Measurements from ENCODE around the gene HS3ST6.
A peak's percentile ranks its signal among the peaks of the same experiment; 100 is the strongest.
"Not testable (repeated sequence)": the region's sequence is repeated elsewhere in the genome, so short reads cannot be mapped to it uniquely, and the experiment has no call there.

Gene HS3ST6

DNA sequence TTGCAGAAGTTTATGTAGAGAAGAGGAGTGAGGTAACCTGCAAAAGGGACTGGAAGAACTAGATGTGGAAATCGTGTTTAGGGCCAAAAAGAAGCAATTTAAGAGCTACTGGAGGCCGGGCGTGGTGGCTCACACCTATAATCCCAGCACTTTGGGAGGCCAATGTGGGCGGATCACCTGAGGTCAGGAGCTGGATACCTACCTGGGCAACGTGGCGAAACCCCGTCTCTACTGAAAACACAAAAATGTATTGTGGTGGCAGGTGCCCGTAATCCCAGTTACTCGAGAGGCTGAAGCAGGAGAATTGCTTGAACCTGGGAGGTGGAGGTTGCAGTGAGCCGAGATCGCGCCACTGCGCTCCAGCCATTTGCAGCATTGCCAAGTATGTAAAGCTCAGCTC is 42.1 kb downstream of the HS3ST6 start:
- DNase-seq, result not testable (repeated sequence)

DNA sequence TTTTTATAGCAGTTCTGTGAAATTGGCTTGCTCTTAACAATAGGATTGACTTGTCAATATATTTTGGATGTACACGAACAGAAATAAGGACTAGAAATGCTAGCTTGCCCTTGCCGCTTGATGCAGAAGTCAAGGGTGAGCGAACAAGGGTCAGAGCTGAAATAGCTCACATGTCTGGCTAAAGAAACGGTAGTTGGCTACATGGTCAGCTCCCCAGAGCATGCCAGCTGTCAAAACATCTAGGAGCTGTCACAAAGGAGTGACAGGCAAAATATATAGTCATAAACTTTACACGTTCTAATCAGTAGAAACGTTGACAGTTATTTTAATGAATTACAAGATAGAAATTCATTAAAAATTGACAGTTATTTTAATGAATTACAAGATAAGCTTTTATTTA is 43.4 kb downstream of the HS3ST6 start:
- no peak for DNase-seq

DNA sequence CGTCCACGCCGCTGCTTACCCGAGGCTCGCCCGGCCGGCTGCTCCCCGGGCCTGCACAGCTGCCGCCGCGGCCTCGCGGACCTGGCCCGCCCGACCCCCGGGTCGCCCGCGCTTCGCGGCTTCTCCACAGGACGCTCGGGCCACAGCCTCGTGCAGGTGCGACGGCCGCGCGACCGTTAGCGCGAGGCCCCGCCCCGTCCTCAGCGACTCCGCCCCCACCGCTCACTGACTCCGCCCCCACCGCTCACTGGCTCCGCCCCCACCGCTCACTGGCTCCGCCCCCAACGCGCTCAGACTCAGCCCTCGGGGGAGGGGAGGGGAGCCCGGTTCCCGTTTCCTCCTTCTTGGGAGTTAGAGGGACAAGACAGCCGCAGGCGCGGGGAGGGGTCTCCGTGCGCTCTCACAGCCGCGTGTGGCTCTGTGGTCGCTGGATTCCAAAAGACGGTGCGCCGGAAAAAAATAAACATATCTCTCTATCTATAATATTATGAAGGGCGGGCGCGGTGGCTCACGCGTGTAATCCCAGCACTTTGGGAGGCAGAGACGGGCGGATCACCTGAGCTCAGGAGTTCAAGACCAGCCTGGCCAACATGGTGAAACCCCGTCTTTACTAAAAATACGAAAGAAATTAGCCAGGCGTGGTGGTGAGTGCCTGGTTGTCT is 46.1 kb downstream of the HS3ST6 start, which contains the start of gene MEIOB:
MEIOB (minus strand) TSS at position 191 of the 662 bp plus-strand sequence. CDS start 3,989 bp downstream, outside the sequence.
- peak; percentile 10 for DNase-seq

GRCh38 chr16:1870365-1871082 is 47.7 kb downstream of the HS3ST6 start:
- DNase-seq, result no peak

- DNase-seq, result no peak
These were observed 52.1 kb downstream of the HS3ST6 start for GRCh38 chr16:1865902-1866690.

- DNase-seq, result peak; percentile 49
These were observed 54.3 kb downstream of the HS3ST6 start for GRCh38 chr16:1863681-1864460.

GRCh38 chr16:1862394-1862793 is 55.8 kb downstream of the HS3ST6 start:
- no peak for DNase-seq

- no peak for DNase-seq
These were observed 56.5 kb downstream of the HS3ST6 start for GRCh38 chr16:1861730-1862129.

Measured in CD4-positive, alpha-beta T cell treated with Interleukin-17A for 1 hour (primary cell).